Measurements from ENCODE around the gene METTL23.
"Not testable (repeated sequence)": the region's sequence is repeated elsewhere in the genome, so short reads cannot be mapped to it uniquely, and the experiment has no call there.

The METTL23 gene

GRCh38 chr17:76735006-76735405 lies 8.4 kb downstream of the METTL23 start:
- DNase-seq (ENCODE audit: low read depth): no peak

- no peak for DNase-seq (ENCODE audit: low read depth)
Observed at GRCh38 chr17:76735586-76736348, 9.1 kb downstream of the METTL23 start.

DNA sequence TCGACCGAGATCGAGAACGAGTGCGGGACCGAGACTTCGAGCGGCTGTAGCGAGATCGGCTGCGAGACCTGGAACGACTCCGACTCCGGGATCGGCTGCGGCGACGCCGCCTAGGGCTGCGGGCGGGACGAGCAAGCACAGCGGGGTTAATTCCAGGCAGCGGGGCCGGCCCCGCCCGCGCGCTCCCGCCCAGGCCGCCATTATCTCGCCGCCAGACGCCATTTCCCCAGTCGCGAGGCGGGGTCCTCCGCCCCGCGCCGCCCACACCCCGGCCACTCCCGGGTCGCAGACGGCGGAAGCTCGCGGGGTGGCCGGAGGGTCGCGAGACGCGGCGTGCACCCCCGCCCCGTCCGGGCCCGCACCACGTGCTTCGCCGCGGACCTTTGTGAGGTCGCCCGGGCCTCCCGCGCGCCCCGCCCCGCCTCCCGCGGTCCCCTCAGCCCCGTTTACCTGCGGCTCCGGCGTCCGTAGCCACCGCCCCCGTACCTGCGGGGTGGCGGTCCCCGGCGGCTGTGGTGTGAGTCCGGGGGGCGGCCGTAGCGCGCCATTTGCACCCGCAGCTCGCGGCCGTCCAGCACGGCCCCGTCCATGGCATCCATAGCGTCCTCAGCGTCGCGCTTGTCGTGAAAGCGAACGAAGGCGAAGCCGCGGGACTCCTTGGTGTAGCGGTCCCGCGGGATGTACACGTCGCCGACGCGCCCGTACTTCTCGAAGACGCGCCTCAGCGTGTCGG lies 9.9 kb downstream of the METTL23 start:
- peak; percentile 40 for DNase-seq (ENCODE audit: low read depth)

- peak; percentile 98 for DNase-seq (ENCODE audit: low read depth)
Observed at GRCh38 chr17:76737082-76737675, 10.5 kb downstream of the METTL23 start, which contains the start of gene SRSF2. TSS of gene SRSF2 (minus strand) at chr17:76737331. CDS start at chr17:76737160, 171 bp downstream.

DNA sequence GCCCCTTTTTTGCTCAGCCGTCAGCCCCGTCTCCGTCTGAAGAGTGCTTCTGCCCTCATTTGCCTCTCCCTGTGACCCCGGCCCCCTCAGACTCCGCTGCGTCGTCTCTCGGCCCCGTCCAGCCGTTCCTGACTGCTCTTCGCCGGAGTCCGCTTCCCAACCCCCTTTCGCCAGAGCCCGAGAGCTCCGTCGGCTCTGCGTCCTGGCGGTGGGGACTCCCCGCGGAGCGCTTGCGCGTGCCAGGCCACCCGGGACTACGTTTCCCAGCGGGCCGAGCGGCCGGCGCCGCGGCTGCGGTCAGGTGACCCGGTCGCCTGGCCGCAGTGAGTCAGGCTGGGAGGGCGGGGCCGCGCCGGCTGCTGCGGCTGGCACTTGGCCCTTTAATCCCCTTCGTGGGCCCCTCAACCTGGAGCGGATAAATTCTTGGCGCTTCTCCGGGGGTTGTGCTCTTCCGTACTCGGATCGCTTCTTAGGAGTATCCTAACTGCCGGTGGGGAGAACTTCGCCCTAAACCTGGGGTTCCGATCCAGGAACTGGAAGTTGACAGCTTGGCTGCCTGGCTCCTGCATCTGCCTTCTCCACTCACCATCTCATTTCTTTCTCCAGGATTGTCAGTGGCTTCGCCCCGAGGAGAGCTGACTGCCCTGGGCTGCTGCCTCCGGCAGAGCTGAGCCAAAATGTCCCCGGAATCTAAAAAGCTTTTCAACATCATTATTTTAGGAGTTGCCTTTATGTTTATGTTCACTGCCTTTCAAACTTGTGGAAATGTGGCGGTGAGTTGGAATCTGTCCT lies 11.2 kb downstream of the METTL23 start, which contains the start of gene MFSD11:
Gene MFSD11, plus strand, starts transcription at position 444 of the 792 bp plus-strand sequence. Its CDS starts 234 bp downstream, at position 678.
- DNase-seq (ENCODE audit: low read depth): peak; percentile 82

DNA sequence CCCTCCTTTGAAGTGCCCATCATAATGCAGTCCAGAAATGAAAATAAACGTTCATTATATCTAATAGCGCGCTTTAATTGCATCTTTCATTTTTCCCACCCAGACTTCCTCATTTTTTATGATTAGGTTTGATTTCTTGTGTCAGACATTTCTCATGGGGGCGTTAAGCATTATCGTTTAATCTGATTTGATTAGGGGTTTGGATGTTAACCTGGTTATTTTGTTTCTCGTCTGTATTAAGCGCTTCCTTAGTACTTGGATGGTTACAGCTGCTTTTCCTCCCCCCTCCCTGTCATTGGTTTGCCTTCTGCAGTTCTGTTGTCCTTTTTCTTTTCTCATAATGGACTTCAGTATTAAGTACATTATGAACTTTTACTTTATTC lies 11.8 kb downstream of the METTL23 start:
- DNase-seq (ENCODE audit: low read depth): no peak

DNA sequence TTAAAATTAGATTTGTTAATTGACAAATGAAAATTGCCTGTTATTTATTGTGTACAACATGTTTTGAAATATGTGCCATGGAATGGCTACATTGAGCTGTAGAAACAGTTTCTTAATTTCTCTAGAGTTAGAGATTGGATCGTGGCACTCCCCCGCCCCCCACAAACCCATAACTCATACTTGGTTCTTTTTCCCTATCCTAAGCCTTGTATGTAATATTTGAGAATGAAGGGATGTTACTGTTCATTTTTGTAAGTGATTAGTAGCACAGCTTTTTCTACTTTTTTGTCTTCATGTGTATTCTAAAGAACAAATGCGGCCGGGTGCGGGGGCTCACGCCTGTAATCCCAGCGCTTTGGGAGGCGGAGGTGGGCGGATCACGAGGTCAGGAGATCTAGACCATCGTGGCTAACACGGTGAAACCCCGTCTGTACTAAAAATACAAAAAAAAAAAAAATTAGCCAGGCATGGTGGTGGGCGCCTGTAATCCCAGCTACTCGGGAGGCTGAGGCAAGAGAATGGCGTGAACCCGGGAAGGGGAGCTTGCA lies 13.0 kb downstream of the METTL23 start:
- DNase-seq (ENCODE audit: low read depth): not testable (repeated sequence)

GRCh38 chr17:76740329-76741118 lies 13.9 kb downstream of the METTL23 start:
- DNase-seq (ENCODE audit: low read depth): no peak

DNA sequence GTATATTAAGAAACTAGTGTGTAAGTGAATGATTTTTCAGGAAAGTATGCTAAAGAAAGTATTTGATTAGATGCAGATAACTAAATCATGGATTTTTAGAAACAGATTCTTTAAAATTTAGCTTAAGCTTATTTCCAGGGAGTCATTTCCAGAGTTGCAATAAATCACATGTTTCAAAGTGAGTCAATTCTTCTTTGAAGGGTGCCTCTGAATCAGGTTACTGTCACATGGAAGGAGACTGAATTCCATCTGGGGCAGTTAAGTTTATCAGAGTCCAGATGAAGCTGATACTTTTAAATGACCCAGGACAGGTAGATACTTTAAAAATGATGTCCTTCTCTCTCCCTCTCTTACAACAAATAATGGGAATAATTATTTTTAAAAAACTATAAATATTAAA lies 16.3 kb downstream of the METTL23 start:
- no peak for DNase-seq (ENCODE audit: low read depth)

DNA sequence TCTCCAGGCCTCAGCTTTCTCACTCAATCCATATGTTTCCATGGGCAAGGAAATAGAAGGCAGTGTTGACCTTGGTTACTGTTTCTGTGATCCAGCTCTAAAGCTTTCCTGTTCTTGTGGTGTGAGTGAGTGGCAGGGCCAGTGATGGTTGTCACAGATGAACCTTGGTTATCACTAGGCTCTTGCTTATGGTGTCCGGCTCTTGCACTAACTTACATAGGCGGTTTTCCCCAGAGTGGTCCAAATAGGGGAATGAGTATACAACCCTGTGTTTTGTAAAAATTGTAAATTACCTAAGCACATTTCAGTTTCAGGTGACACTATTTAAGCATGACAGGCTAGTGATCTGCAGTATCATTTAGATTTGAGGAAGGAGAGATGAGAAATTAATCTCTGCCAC lies 18.1 kb downstream of the METTL23 start:
- no peak for DNase-seq (ENCODE audit: low read depth)

GRCh38 chr17:76745785-76746184 lies 19.1 kb downstream of the METTL23 start:
- not testable (repeated sequence) for DNase-seq (ENCODE audit: low read depth)

DNA sequence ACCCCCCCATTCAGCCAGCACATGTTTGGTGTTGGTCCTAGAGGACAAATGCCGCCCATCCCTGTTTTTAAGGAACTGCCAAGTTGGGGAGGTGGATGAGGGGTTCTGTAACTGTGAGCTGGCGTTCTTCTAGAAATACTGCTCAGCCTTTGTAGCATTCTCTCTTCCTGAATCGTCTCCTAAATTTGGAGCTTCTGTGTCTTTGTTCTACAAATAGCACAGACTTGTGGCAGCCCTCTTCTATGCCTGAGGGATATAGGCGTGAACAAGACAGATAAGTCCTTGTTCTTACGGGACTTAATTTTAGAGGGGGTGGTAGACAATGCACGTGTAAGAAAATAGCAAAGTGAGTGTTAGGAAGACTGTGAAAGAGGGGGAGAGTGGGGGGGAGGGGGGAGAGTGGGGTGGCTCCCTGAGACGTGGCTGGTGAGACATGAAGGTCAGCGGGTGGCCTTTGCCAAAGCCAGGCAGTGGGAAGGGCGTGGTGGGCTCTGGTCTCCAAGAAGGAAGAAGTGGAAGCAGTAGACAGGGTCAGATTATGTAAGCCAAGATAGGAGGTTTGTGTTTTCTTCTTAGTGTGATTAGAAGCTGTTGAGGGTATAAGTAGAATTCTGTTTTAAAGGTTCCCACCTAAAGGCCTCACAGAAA lies 21.2 kb downstream of the METTL23 start:
- no peak for DNase-seq (ENCODE audit: low read depth)

DNA sequence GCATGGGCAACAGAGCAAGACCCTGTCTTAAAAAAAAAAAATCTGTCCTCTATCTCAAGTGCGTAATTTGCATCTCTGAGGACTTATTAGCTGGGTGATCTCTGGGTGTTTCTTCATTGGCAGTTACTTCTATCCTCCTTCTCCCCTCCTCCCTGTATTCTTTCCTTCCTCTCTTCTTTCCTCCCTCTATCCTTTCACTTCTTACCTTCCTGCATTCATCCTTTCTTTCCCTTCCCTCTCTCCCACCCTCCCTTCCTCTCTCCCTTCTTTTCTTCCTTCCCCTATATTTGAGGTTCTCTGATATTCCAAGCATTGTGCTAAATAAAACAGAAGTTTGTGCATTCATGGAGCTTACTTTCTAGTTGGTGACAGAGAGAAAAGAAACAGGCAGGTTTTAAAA lies 22.0 kb downstream of the METTL23 start:
- DNase-seq (ENCODE audit: low read depth): no peak

GRCh38 chr17:76751416-76751993 lies 24.9 kb downstream of the METTL23 start:
- no peak for DNase-seq (ENCODE audit: low read depth)

- no peak for DNase-seq (ENCODE audit: low read depth)
Observed at GRCh38 chr17:76752006-76752405, 25.4 kb downstream of the METTL23 start.

DNA sequence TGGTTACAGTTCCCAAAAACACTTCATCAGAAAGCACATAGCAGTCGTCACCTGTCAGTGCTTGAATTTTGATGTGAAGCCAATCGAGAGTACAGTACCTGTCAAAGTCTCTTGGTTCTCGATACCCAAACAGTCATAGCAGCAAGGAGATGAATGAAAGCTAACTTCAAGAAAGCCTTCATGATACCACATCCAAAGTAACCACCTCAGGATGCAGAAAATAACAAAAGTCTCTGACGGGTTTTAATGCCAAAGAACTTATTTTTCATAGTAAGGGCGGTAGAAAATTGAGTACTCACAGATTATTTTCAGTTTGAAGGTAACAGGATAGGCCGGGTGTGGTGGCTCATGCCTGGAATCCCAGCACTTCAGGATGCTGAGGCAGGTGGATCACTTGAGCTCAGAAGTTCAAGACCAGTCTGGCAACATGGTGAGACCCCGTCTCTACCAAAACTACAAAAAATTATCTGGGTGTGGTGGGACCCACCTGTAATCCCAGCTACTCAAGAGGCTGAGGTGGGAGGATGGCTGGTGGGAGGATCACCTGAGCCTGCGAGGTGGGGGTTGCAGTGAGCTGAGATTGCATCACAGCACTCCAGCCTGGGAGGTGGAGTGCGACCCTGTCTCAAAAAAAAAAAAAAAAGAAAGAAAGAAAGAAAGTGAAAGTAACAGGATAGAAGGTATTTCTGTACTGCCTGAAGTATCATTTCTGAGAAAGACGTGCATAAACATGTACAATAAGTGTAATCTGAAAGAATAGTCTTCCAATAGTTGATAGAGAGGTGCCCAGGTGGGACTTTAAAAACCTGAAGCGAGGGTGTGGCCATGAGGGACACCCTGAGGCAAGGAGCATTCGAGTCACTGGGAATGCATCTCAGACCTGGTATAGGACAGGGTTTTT lies 26.7 kb downstream of the METTL23 start:
- DNase-seq (ENCODE audit: low read depth): no peak

- no peak for DNase-seq (ENCODE audit: low read depth)
Observed at GRCh38 chr17:76755285-76755684, 28.6 kb downstream of the METTL23 start.

GRCh38 chr17:76757256-76757655 lies 30.6 kb downstream of the METTL23 start:
- DNase-seq (ENCODE audit: low read depth): no peak

GRCh38 chr17:76758570-76758969 lies 31.9 kb downstream of the METTL23 start:
- DNase-seq (ENCODE audit: low read depth): no peak

All from stimulated activated CD8-positive, alpha-beta memory T cell treated with anti-CD3 and anti-CD28 coated beads, Interleukin-12 subunit alpha, Interleukin-12 subunit beta, amount 100 ng/mL, for 1 hour (primary cell).